Activated B cell treated with CpG ODN at 0.5 μM for 24 hours (primary cell): ENCODE measurements around the gene DLGAP3. TPM values are rescaled to one million over a fixed set of nuclear protein-coding genes. Genes with fewer than 3 reads are reported as not detected.
"Not testable (repeated sequence)": the region's sequence is repeated elsewhere in the genome, so short reads cannot be mapped to it uniquely, and the experiment has no call there.

ENCODE experiments used
- ATAC-seq: fragments of 200-7000 bp; cut with Tn5 transposase; one replicate; pipeline ENCODE4 v1.10.0; 2021; ENCODE audit warnings: low read depth, mild to moderate bottlenecking, moderate library complexity
- CTCF ChIA-PET: fragments of 350-600 bp; sonication (Branson Sonifier 250); formaldehyde crosslinking; loops from one replicate; lab custom pipeline; 2021; ENCODE audit warnings: antibody characterized with exemption; lab: Charles Lee
- POLR2A ChIA-PET: fragments of 350-600 bp; sonication (Branson Sonifier 250); formaldehyde crosslinking; loops from one replicate; lab custom pipeline; 2021; ENCODE audit warnings: antibody characterized with exemption; lab: Charles Lee
- DNase-seq: peaks from one replicate; pipeline ENCODE4 v3.0.0; 2022
- H3K27ac Mint-ChIP-seq: one replicate; pipeline ENCODE4 v1.8.0; 2020; ENCODE audit warnings: mixed read lengths
- H3K27me3 Mint-ChIP-seq: one replicate; pipeline ENCODE4 v1.8.0; 2021; ENCODE audit warnings: mixed read lengths
- H3K36me3 Mint-ChIP-seq: one replicate; pipeline ENCODE4 v1.8.0; 2021; ENCODE audit warnings: low read depth, mixed read lengths
- H3K4me1 Mint-ChIP-seq: one replicate; pipeline ENCODE4 v1.8.0; 2021; ENCODE audit warnings: mixed read lengths
- H3K4me3 Mint-ChIP-seq: one replicate; pipeline ENCODE4 v1.8.0; 2020; ENCODE audit warnings: mild to moderate bottlenecking, mixed read lengths
- H3K9me3 Mint-ChIP-seq: one replicate; pipeline ENCODE4 v1.8.0; 2020; ENCODE audit warnings: mixed read lengths
- intact Hi-C: fragments of 100-400 bp; cut with micrococcal nuclease; formaldehyde crosslinking; loops from one replicate; pipeline ENCODE4 v1.15.1; 2024
- total RNA-seq: library from RNA; stranded (reverse); gene quantifications from 2 replicates; pipeline ENCODE4 v1.2.3, GENCODE V29; 2022
- TF ChIP-seq, protein P1 (sequence below): fragments of 200-600 bp; IDR thresholded peaks from one replicate; pipeline ENCODE4 v1.8.0; 2022; ENCODE audit warnings: antibody characterized with exemption, mild to moderate bottlenecking

DLGAP3 gene
- total RNA-seq, 1 donor from 2014 or later: 6.0 TPM

GRCh38 chr1:34970829-34971228, 41.4 kb upstream of the DLGAP3 start:
- TF ChIP-seq, protein P1, sequence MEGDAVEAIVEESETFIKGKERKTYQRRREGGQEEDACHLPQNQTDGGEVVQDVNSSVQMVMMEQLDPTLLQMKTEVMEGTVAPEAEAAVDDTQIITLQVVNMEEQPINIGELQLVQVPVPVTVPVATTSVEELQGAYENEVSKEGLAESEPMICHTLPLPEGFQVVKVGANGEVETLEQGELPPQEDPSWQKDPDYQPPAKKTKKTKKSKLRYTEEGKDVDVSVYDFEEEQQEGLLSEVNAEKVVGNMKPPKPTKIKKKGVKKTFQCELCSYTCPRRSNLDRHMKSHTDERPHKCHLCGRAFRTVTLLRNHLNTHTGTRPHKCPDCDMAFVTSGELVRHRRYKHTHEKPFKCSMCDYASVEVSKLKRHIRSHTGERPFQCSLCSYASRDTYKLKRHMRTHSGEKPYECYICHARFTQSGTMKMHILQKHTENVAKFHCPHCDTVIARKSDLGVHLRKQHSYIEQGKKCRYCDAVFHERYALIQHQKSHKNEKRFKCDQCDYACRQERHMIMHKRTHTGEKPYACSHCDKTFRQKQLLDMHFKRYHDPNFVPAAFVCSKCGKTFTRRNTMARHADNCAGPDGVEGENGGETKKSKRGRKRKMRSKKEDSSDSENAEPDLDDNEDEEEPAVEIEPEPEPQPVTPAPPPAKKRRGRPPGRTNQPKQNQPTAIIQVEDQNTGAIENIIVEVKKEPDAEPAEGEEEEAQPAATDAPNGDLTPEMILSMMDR: no peak
- H3K9me3 Mint-ChIP-seq: no peaks in the 10 kb centered on the region
- DNase-seq: no peak
- no peaks in the 10 kb centered on the region for H3K27me3 Mint-ChIP-seq
- CTCF ChIA-PET: no interaction called here
- intact Hi-C loops: no loop called here
- no peak for ATAC-seq
- H3K36me3 Mint-ChIP-seq: peaks cover 3% of the 10 kb centered on the region
- H3K4me1 Mint-ChIP-seq: no peaks in the 10 kb centered on the region
- no peak overlapping the region for H3K27ac Mint-ChIP-seq
- POLR2A ChIA-PET: interaction anchor here (0.6 kb wide), 1 partner anchor 399 kb away, joined by 8 read pairs; no protein-coding TSS in a partner anchor
- H3K4me3 Mint-ChIP-seq: no peak overlapping the region

- ChIA-PET CTCF (no interaction called here), POLR2A (interaction anchor here (0.6 kb wide), 1 partner anchor 400 kb away, joined by 8 read pairs; no protein-coding TSS in a partner anchor)
- no peaks in the 10 kb centered on the region for H3K9me3 Mint-ChIP-seq
- no peaks in the 10 kb centered on the region for H3K36me3 Mint-ChIP-seq
- H3K4me1 Mint-ChIP-seq: no peaks in the 10 kb centered on the region
- no peak overlapping the region for H3K4me3 Mint-ChIP-seq
- TF ChIP-seq, protein P1: no peak
- H3K27me3 Mint-ChIP-seq: no peaks in the 10 kb centered on the region
- ATAC-seq (no peak), DNase-seq (no peak)
- intact Hi-C loops: no loop called here
- no peak overlapping the region for H3K27ac Mint-ChIP-seq
Measured at GRCh38 chr1:34970220-34970735, 40.8 kb upstream of the DLGAP3 start.

- H3K27ac Mint-ChIP-seq, H3K4me1 Mint-ChIP-seq, H3K9me3 Mint-ChIP-seq, H3K4me3 Mint-ChIP-seq, ATAC-seq, CTCF ChIA-PET, H3K27me3 Mint-ChIP-seq, DNase-seq, POLR2A ChIA-PET, intact Hi-C loops, H3K36me3 Mint-ChIP-seq: not testable (repeated sequence)
Measured at GRCh38 chr1:34968297-34968696, 38.8 kb upstream of the DLGAP3 start.

DNA sequence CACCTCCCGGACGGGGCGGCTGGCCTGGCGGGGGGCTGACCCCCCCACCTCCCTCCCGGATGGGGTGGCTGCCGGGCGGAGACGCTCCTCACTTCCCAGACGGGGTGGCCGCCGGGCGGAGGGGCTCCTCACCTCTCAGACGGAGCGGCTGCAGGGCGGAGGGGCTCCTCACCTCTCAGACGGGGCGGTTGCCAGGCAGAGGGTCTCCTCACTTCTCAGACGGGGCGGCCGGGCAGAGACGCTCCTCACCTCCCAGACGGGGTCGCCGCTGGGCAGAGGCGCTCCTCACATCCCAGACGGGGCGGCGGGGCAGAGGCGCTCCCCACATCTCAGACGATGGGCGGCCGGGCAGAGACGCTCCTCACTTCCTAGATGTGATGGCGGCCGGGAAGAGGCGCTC, 38.2 kb upstream of the DLGAP3 start:
- CTCF ChIA-PET, POLR2A ChIA-PET, ATAC-seq, H3K9me3 Mint-ChIP-seq, H3K27me3 Mint-ChIP-seq, H3K27ac Mint-ChIP-seq, H3K4me3 Mint-ChIP-seq, DNase-seq, H3K4me1 Mint-ChIP-seq, intact Hi-C loops, H3K36me3 Mint-ChIP-seq: not testable (repeated sequence)

- CTCF ChIA-PET: no interaction called here
- peaks cover 3% of the 10 kb centered on the region for H3K27me3 Mint-ChIP-seq
- no peaks in the 10 kb centered on the region for H3K4me1 Mint-ChIP-seq
- POLR2A ChIA-PET: interaction anchor here (0.7 kb wide), 1 partner anchor 104 kb away, joined by 6 read pairs; no protein-coding TSS in a partner anchor
- TF ChIP-seq, protein P1: no peak
- H3K27ac Mint-ChIP-seq: no peak overlapping the region
- H3K36me3 Mint-ChIP-seq: no peaks in the 10 kb centered on the region
- intact Hi-C loops: no loop called here
- no peak for DNase-seq
- no peak for ATAC-seq
- no peaks in the 10 kb centered on the region for H3K9me3 Mint-ChIP-seq
- H3K4me3 Mint-ChIP-seq: no peak overlapping the region
Measured at GRCh38 chr1:34965597-34965996, 36.1 kb upstream of the DLGAP3 start.

GRCh38 chr1:34950428-34950827, 21.0 kb upstream of the DLGAP3 start:
- CTCF ChIA-PET: no interaction called here
- POLR2A ChIA-PET: no interaction called here
- H3K9me3 Mint-ChIP-seq: peaks cover 1% of the 10 kb centered on the region
- no peak overlapping the region for H3K27ac Mint-ChIP-seq
- ATAC-seq: no peak
- intact Hi-C loops: no loop called here
- H3K27me3 Mint-ChIP-seq: peaks cover 22% of the 10 kb centered on the region
- no peak overlapping the region for H3K4me3 Mint-ChIP-seq
- TF ChIP-seq, protein P1: no peak
- no peak for DNase-seq
- no peaks in the 10 kb centered on the region for H3K36me3 Mint-ChIP-seq
- no peaks in the 10 kb centered on the region for H3K4me1 Mint-ChIP-seq

DNA sequence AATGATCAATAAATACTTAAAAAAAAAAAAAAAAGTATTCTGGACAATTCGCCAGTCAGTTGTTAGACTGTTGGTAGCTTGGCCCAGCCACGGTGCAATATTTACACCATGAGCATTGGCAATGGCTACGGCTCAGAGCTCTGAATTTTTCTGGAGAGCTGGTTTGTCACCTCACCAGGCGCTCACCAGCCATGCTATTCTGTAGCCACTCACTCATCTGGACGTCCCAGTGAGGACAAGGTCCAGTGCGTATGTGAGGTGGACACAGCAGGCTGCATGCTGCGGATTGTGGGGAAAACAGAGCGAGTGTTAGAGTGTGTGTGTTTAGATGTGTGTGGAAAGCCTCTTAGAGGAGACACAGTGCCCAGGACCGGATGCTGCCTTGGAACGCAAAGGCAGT, 19.3 kb upstream of the DLGAP3 start:
- CTCF ChIA-PET, POLR2A ChIA-PET: not testable (repeated sequence)

GRCh38 chr1:34947641-34948314, 18.3 kb upstream of the DLGAP3 start:
- H3K36me3 Mint-ChIP-seq, DNase-seq, CTCF ChIA-PET, H3K9me3 Mint-ChIP-seq, intact Hi-C loops, H3K27ac Mint-ChIP-seq, H3K4me3 Mint-ChIP-seq, ATAC-seq, POLR2A ChIA-PET, H3K4me1 Mint-ChIP-seq: not testable (repeated sequence)
- H3K27me3 Mint-ChIP-seq: peaks cover 15% of the 10 kb centered on the region

More for the DNA sequence above, 19.3 kb upstream of the DLGAP3 start:
- H3K27ac Mint-ChIP-seq, H3K9me3 Mint-ChIP-seq, ATAC-seq, H3K4me1 Mint-ChIP-seq, H3K36me3 Mint-ChIP-seq, DNase-seq, H3K4me3 Mint-ChIP-seq, intact Hi-C loops: not testable (repeated sequence)
- H3K27me3 Mint-ChIP-seq: peaks cover 18% of the 10 kb centered on the region
